ENCODE measurements around the gene ARMH1.
"Not testable (repeated sequence)": the region's sequence is repeated elsewhere in the genome, so short reads cannot be mapped to it uniquely, and the experiment has no call there.

The ARMH1 gene

DNA sequence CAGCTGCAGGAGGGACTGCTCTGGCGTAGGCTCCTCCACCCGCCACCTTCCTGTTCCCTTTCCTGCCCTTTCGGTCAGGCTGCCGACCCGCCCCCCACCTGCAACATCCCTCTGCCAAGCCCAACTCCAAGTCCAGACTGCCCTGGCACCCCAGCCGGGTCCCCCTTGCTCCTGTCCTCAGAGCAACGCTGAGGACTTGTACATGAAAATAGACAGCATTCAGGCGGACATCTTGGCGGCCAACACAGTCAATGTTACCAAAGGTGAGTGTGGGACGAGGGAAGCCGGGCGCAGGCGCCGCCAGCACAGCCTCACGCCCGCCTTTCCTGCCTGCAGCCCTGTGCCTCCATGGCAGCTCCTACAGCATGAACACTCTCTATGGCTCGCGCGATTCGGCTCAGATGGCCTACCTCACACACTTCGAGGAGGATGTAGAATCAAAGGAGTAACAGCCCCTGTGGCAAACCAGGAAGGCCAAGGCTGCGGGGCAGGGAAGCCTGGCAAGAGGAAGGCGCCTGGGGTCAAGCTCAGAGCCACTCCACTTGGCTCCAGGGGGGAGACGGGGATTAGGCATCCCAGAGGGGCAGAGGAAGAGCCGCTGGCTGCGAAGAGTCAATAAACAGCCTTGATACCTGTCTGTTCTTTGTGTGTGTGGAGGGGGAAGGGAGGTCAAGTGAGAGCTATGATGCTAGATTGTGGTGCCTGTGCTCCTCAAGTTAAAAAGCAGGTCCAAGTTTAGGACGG, 50.6 kb downstream of the ARMH1 start:
- no peak for DNase-seq

DNA sequence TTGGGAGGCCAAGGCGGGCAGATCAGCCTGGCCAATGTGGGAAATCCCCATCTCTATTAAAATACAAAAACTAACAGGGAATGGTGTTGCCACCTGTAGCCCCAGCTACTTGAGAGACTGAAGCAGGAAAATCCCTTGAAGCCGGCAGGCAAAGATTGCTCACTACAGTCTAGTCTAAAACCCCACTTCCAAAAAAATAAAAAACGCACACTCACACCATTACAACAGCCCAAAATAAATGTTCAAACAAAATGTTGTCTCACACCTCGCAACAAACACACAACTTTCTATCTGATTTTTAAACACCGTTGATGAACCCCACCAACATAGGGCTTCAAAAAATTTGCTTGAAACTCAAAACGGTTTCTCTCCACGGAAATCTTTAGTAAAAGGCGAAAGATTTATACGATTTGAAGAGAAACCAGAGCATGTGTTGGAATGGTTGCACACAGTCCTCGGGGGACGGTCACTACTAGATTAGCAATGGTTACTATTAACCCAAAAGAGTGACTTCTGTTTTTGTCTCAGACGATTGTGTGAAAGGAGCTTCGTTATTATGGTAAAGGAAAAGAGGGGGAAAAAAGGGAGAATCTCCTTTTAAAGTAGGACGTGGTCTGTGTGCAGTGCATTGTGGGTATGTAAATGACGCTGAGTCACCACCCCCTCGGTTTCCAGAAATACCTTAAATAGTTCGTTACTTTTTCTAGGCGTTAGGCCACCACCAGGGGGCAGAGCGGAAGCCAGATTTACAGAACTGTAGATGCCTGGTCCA, 56.4 kb downstream of the ARMH1 start, which contains the start of gene RNU5D-1:
RNU5D-1 (minus strand) TSS at position 430 of the 772 bp plus-strand sequence.
- DNase-seq, result peak; percentile 99

DNA sequence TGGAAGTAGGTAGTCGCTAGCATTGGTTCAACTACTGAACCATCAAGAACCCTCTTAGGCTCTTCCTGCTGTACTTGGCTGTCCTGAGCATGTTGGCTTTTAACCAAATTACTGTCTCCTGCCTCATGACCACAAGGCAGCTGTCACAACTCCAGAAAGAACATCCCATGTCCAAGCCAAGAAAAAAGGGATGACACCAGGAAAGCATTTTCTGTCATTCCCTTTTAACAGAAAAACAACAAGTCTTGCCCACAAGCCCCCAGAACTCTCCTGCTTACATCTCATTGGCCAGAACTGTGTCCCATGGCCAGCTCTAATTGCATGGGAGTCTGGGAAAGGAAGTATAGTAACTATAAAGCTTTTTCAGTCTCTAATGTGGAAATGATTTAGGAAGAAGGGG, 58.9 kb downstream of the ARMH1 start:
- DNase-seq, result no peak

DNA sequence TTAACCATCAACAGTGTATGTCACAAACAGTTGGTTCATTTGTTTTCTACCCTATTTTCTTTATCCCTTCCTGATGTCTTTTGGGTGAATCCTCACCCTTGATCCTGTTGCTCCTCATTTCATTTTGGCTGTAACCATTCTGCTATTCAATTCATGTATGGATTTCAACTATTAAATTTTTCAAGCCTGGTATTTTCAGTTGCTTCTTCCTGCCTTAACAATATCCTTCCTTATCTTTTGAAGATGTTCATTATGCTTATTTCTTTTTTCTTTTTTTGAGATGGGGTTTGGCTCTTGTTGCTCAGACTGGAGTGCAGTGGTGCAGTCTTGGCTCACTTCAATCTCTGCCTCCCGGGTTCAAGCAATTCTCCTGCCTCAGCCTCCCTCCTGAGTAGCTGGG, 59.3 kb downstream of the ARMH1 start:
- DNase-seq, result no peak

DNA sequence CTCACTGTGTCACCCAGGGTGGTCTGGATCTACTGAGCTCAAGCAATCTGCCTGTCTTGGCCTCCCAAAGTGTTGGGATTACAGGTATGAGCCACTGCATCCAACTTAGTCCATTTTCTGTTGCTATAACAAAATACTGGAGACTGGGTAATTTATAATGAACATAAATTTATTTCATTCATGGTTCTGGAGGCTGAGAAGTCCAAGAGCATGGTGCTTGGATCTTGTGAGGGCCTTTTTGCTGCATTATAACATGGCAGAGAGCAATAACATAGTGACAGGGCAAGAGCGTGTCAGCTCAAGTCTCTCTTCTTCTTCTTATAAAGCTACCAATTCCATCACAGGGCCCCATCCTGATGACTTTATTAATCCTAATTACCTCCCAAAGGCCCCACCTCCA, 61.5 kb downstream of the ARMH1 start:
- no peak for DNase-seq

DNA sequence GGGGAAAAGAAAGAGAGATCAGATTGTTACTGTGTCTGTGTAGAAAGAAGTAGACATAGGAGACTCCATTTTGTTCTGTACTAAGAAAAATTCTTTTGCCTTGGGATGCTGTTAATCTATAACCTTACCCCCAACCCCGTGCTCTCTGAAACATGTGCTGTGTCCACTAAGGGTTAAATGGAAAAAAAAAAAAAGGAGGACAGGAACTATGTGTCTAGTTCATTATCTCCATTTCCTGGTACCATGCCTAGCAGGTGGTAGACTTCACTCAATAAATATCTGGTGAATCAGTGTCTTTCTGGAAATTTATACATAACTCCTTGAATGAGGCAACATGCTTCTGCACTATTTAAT, 64.4 kb downstream of the ARMH1 start:
- DNase-seq, result not testable (repeated sequence)

DNA sequence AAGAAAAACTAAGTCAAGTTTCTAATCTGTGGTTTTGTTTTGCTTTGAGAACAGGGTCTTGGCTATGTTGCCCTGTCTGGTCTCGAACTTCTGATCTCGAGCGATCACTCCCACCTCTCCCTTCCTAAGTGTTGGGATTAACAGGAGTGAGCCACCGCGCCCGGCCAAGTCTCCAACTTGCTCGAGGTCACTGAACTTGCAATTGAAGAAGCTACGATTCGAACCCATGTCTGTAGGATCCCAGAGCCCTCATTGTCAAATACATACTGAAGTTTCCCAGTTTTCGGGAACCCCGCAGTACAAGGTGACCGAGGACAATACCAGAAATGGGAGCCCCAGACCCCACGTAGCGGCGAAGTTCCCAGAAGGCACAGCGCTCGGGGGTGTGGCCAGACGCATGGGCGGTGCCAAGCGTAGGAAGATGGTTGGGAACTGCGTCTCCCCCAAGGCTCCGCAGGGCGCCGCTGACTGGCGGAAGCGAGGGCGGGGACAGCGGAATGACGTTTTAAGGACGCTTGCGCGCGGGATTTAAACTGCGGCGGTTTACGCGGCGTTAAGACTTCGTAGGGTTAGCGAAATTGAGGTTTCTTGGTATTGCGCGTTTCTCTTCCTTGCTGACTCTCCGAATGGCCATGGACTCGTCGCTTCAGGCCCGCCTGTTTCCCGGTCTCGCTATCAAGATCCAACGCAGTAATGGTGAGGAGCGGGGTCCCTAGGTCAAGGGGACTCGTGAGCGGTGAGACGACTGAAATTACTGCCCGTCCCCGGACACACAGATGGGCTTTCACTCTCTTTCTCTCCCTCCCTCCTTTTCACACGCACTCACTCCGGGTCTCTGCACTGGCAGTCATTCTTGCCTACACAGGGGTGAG, 65.0 kb downstream of the ARMH1 start, which contains the start of gene KIF2C:
KIF2C (plus strand) TSS at position 531 of the 872 bp plus-strand sequence; CDS start at position 627, 96 bp downstream.
- peak; percentile 97 for DNase-seq

DNA sequence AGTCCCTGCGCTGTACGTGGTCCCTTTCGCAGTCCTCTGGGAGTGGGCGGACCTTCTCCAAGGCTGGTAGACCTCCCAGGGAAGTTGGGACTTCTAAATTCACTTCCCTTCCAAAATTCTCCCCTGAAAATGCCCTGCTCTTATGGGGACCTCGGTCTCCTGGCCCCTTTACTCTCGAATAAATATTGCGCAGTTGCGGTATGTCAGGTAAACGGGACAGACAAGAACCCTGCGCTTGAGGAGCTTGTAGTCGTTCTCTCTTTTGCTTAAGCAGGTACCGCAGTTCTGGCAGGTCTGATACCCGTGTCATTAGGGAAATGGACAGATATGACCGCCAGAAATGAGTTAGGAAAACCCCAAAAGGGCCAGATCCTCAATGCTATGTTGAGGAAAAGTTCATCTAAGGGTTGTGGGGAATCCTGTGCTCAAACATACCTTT, 65.7 kb downstream of the ARMH1 start:
- DNase-seq, result no peak

DNA sequence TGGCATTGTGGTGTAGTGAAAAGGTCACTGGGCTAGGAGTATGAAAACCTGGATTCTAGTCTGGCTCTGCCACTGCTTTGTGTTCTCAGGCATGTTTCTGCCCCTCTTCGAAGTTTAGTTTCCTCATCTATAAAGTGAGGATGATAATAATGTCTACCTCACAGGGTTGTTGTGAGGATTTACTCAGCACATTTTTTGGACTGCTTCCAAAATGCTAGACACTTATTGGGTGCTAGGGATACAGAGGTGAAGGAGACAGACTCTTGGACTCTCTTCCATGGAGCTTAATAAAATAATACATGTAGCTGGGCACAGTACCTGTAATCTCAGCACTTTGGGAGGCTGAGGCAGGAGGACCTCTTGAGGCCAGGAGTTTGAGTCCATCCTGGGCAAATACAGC, 68.7 kb downstream of the ARMH1 start:
- no peak for DNase-seq

DNA sequence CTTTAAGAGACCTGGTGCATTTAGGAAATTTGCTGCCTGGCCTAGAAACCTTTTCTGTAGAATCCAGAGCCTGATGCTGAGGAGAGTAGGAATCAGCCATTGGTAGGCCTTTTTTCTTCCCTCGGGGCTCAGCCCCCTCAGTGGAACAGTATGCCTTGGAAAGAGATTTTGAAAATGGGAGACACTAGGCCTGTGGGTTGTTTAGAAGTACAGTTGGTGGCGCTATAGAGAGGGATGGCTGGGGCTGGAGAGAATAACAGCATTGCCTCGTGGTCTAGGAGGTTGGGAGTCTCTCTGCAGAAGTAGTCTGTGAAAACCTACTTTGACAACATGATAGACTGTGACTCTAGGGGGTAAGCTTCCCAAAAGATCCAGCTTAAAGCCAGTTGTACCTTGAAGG, 73.4 kb downstream of the ARMH1 start:
- DNase-seq, result no peak

DNA sequence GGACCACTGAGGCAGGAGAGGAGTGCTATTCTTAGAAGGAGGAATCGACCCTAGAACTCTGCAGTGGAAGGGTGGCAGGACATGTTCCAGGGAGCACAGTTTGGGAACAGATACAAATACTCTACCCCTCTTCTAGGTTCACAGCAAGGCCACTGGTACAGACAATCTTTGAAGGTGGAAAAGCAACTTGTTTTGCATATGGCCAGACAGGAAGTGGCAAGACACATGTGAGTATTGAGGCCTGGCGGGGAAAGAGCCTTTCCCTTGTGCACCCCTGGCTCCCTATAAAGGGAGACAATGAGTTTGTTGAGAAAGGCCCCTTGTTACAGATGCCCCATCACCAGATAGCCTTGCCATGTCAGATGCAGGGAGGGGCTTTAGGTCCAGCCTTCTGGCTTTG, 82.9 kb downstream of the ARMH1 start:
- no peak for DNase-seq

DNA sequence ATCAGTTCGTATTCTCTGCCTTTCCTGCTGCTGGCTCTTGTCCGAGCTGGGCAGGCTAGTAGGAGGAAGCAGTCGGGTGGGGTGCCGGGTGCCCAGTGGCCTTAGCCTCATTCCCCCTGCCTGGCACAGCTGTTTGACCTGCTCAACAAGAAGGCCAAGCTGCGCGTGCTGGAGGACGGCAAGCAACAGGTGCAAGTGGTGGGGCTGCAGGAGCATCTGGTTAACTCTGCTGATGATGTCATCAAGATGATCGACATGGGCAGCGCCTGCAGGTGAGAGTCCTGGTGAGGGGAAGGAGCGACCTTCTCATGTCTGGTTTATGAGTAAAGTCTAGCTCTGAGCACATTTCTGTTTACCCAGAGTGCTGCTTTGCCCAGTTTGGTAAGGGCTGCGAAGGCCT, 84.6 kb downstream of the ARMH1 start:
- DNase-seq, result no peak

DNA sequence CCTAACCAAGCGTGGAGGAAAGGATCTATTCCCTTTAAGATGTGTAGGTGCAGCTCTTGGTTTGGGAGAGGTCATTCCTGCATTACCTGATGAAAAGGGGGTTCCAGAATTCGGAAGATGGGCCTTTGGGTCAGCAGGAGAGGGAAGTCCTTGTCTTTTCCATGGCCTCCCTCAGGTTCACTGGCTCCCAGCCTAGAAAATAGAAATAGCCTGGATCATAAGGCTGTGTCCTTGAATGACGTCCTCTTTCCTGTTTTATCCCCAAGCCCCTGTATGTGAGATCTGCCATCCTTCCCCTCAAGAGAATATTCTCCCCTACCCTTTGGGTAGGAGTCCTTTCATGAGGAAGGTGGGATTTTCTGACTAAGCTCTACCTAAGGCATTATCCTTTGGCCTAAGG, 86.4 kb downstream of the ARMH1 start:
- DNase-seq, result no peak

DNA sequence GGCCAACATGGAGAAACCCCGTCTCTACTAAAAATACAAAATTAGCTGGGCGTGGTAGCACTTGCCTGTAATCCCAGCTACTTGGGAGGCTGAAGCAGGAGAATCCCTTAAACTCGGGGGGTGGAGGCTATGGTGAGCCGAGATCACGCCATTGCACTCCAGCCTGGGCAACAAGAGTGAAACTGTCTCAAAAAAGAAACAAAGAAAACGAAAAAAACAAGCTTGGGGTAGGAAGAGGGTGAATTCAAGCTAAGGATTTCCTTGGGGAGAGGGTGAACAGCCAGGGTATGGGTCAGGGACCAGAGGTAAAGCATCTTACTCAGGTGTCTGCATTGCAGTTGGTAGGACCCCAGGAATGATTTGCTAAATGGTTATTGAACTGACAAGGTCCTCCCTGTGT, 91.9 kb downstream of the ARMH1 start:
- DNase-seq, result not testable (repeated sequence)

Data from DMS79 (cell line).